ENCODE data around the gene RUBCNL. TPM values are rescaled to one million over a fixed set of nuclear protein-coding genes. Genes with fewer than 3 reads are reported as not detected.

The RUBCNL gene
- total RNA-seq, 3 donors from 2014 or later (not counting 1 experiment from before 2014, with no cell fraction given) = 1.6 to 2.3 (median 2.1) TPM

- H3K27ac Mint-ChIP-seq = peak overlapping the region; percentile 83 to 91
- peak; percentile 83 for TF ChIP-seq CTCF (IDR thresholded peaks at IDR 0.05)
- intact Hi-C loops (cut with micrococcal nuclease) = loop anchor here (1.0 to 10.0 kb wide), 6 partner anchors 25 to 811 kb away; partner anchors contain the start of gene LRRC63
- H3K9me3 ChIP-seq (ENCODE audit: control insufficient read depth, insufficient read depth, low read length) = no peaks in the 10 kb centered on the region
- H3K27me3 ChIP-seq (ENCODE audit: control insufficient read depth, insufficient read depth, low read length) = no peaks in the 10 kb centered on the region
- H3K27me3 Mint-ChIP-seq (ENCODE audit: low read depth in 2 of 2) = peaks cover 0 to 2% of the 10 kb centered on the region in 2 donors
- no peaks in the 10 kb centered on the region for H3K36me3 ChIP-seq (ENCODE audit: control insufficient read depth, insufficient read depth, low read length)
- H3K27ac ChIP-seq (ENCODE audit: low read length) = peak overlapping the region; percentile 60
- H3K4me3 ChIP-seq (ENCODE audit: low read length) = peak overlapping the region; percentile 15
- peak; percentile 89 to 94 (median 92) for ATAC-seq
- DNase-seq = peak; percentile 60 to 89
- no peaks in the 10 kb centered on the region for H3K9me3 Mint-ChIP-seq
- peaks cover 14 to 27% of the 10 kb centered on the region in 2 donors for H3K4me1 Mint-ChIP-seq
- 44% methylated on average over 17 of the region's 17 CpGs for WGBS (ENCODE audit: insufficient coverage)
- peak overlapping the region; percentile 57 for H3K4me3 Mint-ChIP-seq
- H3K4me1 ChIP-seq (ENCODE audit: control insufficient read depth, insufficient read depth, low read length) = peaks cover 8% of the 10 kb centered on the region
- H3K36me3 Mint-ChIP-seq = no peaks in the 10 kb centered on the region
These were observed 65.4 kb downstream of the RUBCNL start for GRCh38 chr13:46321494-46322225.

- no peaks in the 10 kb centered on the region for H3K27me3 ChIP-seq (ENCODE audit: control insufficient read depth, insufficient read depth, low read length)
- ATAC-seq (peak in 2 of 3 donors; percentile 10 to 19), DNase-seq (peak in 1 of 2 donors; percentile 23)
- no peak overlapping the region for H3K4me3 Mint-ChIP-seq
- H3K27ac ChIP-seq (ENCODE audit: low read length) = peak overlapping the region; percentile 60
- H3K4me3 ChIP-seq (ENCODE audit: low read length) = no peak overlapping the region
- H3K36me3 Mint-ChIP-seq = no peaks in the 10 kb centered on the region
- WGBS (ENCODE audit: insufficient coverage) = 84% methylated on average over 4 of the region's 4 CpGs
- peaks cover 8% of the 10 kb centered on the region for H3K4me1 ChIP-seq (ENCODE audit: control insufficient read depth, insufficient read depth, low read length)
- H3K27ac Mint-ChIP-seq = peak overlapping the region; percentile 83 to 91
- no peak for TF ChIP-seq CTCF (IDR thresholded peaks at IDR 0.05)
- H3K9me3 Mint-ChIP-seq = no peaks in the 10 kb centered on the region
- H3K27me3 Mint-ChIP-seq (ENCODE audit: low read depth in 2 of 2) = peaks cover 0 to 2% of the 10 kb centered on the region in 2 donors
- H3K36me3 ChIP-seq (ENCODE audit: control insufficient read depth, insufficient read depth, low read length) = no peaks in the 10 kb centered on the region
- peaks cover 14 to 27% of the 10 kb centered on the region in 2 donors for H3K4me1 Mint-ChIP-seq
- intact Hi-C loops (cut with micrococcal nuclease) = loop anchor here (1.0 to 10.0 kb wide), 6 partner anchors 24 to 810 kb away; partner anchors contain the start of gene LRRC63
- H3K9me3 ChIP-seq (ENCODE audit: control insufficient read depth, insufficient read depth, low read length) = no peaks in the 10 kb centered on the region
These were observed 66.2 kb downstream of the RUBCNL start for GRCh38 chr13:46320821-46321220.

- Mint-ChIP-seq H3K36me3 (no peaks in the 10 kb centered on the region), H3K4me3 (no peak overlapping the region), H3K4me1 (peaks cover 14 to 30% of the 10 kb centered on the region in 2 donors), H3K27ac (peak overlapping the region; percentile 83 to 91), H3K9me3 (no peaks in the 10 kb centered on the region), H3K27me3 (ENCODE audit: low read depth in 2 of 2) (peaks cover 0 to 2% of the 10 kb centered on the region in 2 donors)
- DNase-seq (peak in 1 of 2 donors; percentile 37), ATAC-seq (peak; percentile 44 to 47 (median 45))
- Histone ChIP-seq H3K4me3 (ENCODE audit: low read length) (no peak overlapping the region), H3K27ac (ENCODE audit: low read length) (no peak overlapping the region), H3K4me1 (ENCODE audit: control insufficient read depth, insufficient read depth, low read length) (peaks cover 8% of the 10 kb centered on the region), H3K9me3 (ENCODE audit: control insufficient read depth, insufficient read depth, low read length) (no peaks in the 10 kb centered on the region), H3K36me3 (ENCODE audit: control insufficient read depth, insufficient read depth, low read length) (no peaks in the 10 kb centered on the region), H3K27me3 (ENCODE audit: control insufficient read depth, insufficient read depth, low read length) (no peaks in the 10 kb centered on the region)
- TF ChIP-seq CTCF (IDR thresholded peaks at IDR 0.05) = no peak
- intact Hi-C loops (cut with micrococcal nuclease) = loop anchor here (2.0 to 10.0 kb wide), 4 partner anchors 24 to 810 kb away; no protein-coding TSS in a partner anchor
- 38% methylated on average over 3 of the region's 3 CpGs for WGBS (ENCODE audit: insufficient coverage)
These were observed 66.6 kb downstream of the RUBCNL start for GRCh38 chr13:46320406-46320805.

Data from natural killer cell (primary cell).